ENCODE data around the gene MAP4K2.

The MAP4K2 gene

DNA sequence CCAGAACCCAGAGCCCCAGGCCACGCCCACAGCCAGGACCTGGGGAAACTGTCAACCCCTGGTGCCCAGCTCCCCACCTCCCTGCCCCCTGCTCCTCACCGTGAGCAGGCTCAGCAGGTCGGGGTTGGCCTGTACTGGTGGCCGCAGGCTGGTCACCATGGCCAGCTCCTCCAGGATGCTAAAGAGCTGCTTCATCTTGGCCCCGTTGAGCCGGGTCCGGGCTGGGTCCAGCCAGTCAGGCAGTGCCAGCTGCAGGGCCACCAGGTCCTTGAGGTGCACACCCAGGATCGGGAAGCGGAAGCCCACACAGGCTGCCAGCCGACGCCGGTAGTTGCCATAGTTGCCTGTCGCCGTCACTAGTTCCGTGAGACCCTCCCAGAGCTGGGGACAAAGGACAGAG lies 66.4 kb downstream of the MAP4K2 start:
- no peak for DNase-seq (ENCODE audit: low read depth in 2 of 2)

DNA sequence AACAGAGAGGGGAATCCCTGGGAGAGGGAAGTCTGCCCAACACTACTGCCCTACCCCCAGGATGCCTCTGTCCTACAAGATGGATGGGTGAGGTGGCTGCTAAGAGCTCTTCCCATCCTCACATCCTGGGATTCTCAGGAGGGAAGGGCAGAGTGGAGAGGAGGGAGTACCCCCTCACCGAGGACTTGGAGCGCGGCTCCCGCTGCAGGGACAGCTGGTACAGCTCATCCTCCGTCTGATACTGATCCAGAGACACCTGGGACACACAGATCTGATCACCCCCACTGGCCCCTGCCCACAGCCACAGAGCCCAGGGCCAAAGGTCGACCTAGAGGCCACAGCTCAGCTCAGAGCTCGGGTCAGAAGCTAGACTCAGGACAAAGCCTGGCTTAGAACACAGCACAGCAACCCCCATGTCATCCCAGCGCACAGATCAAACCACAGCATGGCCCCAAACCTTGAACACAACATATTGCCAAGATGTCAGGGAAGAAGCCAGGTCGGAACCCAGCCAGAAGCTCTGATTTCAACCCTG lies 67.2 kb downstream of the MAP4K2 start:
- no peak for DNase-seq (ENCODE audit: low read depth in 2 of 2)
